Measurements from ENCODE around the gene TASP1.

Gene TASP1

GRCh38 chr20:13681248-13682125, 42.8 kb upstream of the TASP1 start:
- no peaks in the 10 kb centered on the region for H3K36me3 ChIP-seq (ENCODE audit: control insufficient read depth, insufficient read depth, low read length)
- H3K27me3 ChIP-seq (replicated peaks; ENCODE audit: control insufficient read depth, insufficient read depth, low read length): no peaks in the 10 kb centered on the region
- TF ChIP-seq CTCF (IDR thresholded peaks at IDR 0.05; ENCODE audit: insufficient read depth, low read length, poor library complexity, severe bottlenecking): no peak
- DNase-seq (ENCODE audit: extremely low read depth, insufficient read length): peak; percentile 50
- no peak overlapping the region for H3K4me3 ChIP-seq (replicated peaks; ENCODE audit: low read depth, low read length)

GRCh38 chr20:13678944-13679343, 40.2 kb upstream of the TASP1 start:
- H3K4me3 ChIP-seq (replicated peaks; ENCODE audit: low read depth, low read length): no peak overlapping the region
- TF ChIP-seq CTCF (IDR thresholded peaks at IDR 0.05; ENCODE audit: insufficient read depth, low read length, poor library complexity, severe bottlenecking): no peak
- no peaks in the 10 kb centered on the region for H3K36me3 ChIP-seq (ENCODE audit: control insufficient read depth, insufficient read depth, low read length)
- H3K27me3 ChIP-seq (replicated peaks; ENCODE audit: control insufficient read depth, insufficient read depth, low read length): no peaks in the 10 kb centered on the region
- no peak for DNase-seq (ENCODE audit: extremely low read depth, insufficient read length)

- TF ChIP-seq CTCF (IDR thresholded peaks at IDR 0.05; ENCODE audit: insufficient read depth, low read length, poor library complexity, severe bottlenecking): no peak
- Histone ChIP-seq H3K36me3 (ENCODE audit: control insufficient read depth, insufficient read depth, low read length) (no peaks in the 10 kb centered on the region), H3K27me3 (replicated peaks; ENCODE audit: control insufficient read depth, insufficient read depth, low read length) (no peaks in the 10 kb centered on the region), H3K4me3 (replicated peaks; ENCODE audit: low read depth, low read length) (no peak overlapping the region)
- no peak for DNase-seq (ENCODE audit: extremely low read depth, insufficient read length)
Measured at GRCh38 chr20:13677241-13677640, 38.5 kb upstream of the TASP1 start.

GRCh38 chr20:13676682-13677081, 38.0 kb upstream of the TASP1 start:
- no peak for DNase-seq (ENCODE audit: extremely low read depth, insufficient read length)

GRCh38 chr20:13672690-13673089, 34.0 kb upstream of the TASP1 start:
- Histone ChIP-seq H3K4me3 (replicated peaks; ENCODE audit: low read depth, low read length) (no peak overlapping the region), H3K36me3 (ENCODE audit: control insufficient read depth, insufficient read depth, low read length) (no peaks in the 10 kb centered on the region), H3K27me3 (replicated peaks; ENCODE audit: control insufficient read depth, insufficient read depth, low read length) (no peaks in the 10 kb centered on the region)
- no peak for TF ChIP-seq CTCF (IDR thresholded peaks at IDR 0.05; ENCODE audit: insufficient read depth, low read length, poor library complexity, severe bottlenecking)
- DNase-seq (ENCODE audit: extremely low read depth, insufficient read length): no peak

More at GRCh38 chr20:13676682-13677081, 38.0 kb upstream of the TASP1 start:
- no peaks in the 10 kb centered on the region for H3K27me3 ChIP-seq (replicated peaks; ENCODE audit: control insufficient read depth, insufficient read depth, low read length)
- H3K36me3 ChIP-seq (ENCODE audit: control insufficient read depth, insufficient read depth, low read length): no peaks in the 10 kb centered on the region
- no peak for TF ChIP-seq CTCF (IDR thresholded peaks at IDR 0.05; ENCODE audit: insufficient read depth, low read length, poor library complexity, severe bottlenecking)
- H3K4me3 ChIP-seq (replicated peaks; ENCODE audit: low read depth, low read length): no peak overlapping the region

Data from GM06990 (cell line).